DMS 273 (cell line): ENCODE data around the gene SH3TC1.
A peak's percentile ranks its signal among the peaks of the same experiment; 100 is the strongest.

Experiments used
- DNase-seq: peaks from one replicate; lab custom pipeline; 2025; ENCODE audit not compliant: unreplicated experiment; lab: John Stamatoyannopoulos, UW

Gene SH3TC1

DNA sequence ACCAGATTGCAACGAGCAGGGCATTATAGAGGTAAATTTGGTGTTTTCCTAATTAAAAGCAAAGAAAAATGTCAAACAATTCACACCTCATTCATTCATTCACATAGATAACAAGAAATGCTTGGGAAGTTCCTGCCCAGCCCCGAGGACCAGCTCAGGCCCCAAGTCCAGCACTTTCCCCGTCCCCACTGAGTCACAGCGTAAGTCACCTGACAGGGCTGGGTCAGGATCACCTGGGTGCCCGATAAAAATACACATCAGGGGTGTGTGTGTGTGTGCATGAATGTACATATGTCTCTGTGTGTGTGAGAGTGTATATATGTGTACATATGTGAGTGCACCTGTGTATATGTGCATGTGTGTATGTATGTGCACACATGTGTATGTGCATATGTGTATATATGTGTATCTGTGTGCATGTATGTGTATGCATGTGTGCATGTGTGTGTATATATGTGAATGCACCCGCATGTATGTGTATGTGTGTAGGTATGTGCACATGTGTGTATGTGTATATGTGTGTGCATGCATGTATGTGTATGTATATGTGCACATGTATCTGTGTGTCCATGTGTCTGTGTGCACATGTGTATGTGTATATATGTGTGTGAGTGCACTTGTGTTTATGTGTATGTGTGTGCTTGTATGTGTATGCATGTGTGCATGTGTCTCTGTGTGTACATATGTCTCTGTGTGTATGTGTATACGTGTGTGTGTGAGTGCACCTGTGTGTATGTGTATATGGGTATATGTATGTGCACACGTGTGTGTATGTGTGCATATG lies 18.6 kb upstream of the SH3TC1 start:
- DNase-seq, result no peak

DNA sequence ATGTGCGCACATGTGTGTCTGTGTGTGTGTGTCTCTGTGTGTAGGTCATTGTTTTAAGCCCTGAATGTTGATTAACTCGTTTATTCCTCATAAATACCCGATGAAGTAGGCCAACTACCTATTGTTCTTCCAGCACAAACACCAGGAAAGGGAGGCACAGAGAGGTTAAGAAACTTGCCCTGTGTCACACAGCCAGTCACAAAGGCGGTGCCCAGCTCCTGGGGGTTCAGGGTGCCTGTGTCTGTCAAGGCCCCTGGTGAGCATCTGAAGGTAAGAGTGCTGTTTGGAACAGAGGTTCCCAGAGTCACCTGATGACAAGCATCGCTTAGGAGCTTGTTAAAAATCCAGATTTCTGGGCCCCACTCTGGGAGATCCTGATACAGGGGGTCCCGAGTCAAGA lies 18.0 kb upstream of the SH3TC1 start:
- DNase-seq, result no peak

DNA sequence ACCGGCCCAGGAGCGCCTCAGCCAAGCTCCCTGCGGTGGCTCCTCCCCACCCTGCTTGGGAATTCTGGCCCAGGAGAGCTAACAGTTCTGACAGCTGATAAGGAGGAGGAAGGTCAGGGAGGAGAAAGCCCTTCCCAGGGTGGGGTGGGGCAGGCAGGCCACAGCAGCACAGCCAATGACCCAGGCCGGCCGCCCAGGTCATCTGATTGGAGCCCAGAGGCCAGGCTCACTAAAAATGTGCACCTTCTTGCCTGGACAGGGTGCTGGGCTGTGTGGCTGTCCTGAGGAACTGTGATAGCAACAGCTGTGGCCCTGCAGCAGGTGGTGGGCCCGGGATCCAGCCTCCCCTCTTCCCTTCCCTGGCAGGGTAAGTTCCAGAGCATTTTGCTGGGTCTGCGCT lies 17.2 kb upstream of the SH3TC1 start:
- DNase-seq, result no peak

DNA sequence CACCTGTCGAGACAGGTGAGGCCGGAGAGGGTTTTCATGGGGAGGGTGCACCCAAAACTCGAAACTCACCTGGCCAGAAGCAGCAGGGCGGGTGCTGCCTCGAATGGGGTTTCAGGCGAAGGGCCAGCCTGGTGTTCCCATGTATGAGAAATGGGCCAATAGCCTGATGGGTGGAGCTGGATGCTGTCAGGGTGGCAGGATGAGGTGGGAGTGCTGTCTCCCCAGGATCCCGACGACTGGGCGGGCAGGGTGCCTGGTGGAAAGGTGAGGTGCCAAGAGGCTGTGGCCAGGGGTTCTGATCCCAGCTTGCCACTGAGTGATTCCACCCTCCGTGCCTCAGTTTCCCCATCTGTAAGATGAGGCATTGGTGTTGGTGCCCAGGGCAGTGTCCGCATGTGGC lies 16.8 kb upstream of the SH3TC1 start:
- no peak for DNase-seq

DNA sequence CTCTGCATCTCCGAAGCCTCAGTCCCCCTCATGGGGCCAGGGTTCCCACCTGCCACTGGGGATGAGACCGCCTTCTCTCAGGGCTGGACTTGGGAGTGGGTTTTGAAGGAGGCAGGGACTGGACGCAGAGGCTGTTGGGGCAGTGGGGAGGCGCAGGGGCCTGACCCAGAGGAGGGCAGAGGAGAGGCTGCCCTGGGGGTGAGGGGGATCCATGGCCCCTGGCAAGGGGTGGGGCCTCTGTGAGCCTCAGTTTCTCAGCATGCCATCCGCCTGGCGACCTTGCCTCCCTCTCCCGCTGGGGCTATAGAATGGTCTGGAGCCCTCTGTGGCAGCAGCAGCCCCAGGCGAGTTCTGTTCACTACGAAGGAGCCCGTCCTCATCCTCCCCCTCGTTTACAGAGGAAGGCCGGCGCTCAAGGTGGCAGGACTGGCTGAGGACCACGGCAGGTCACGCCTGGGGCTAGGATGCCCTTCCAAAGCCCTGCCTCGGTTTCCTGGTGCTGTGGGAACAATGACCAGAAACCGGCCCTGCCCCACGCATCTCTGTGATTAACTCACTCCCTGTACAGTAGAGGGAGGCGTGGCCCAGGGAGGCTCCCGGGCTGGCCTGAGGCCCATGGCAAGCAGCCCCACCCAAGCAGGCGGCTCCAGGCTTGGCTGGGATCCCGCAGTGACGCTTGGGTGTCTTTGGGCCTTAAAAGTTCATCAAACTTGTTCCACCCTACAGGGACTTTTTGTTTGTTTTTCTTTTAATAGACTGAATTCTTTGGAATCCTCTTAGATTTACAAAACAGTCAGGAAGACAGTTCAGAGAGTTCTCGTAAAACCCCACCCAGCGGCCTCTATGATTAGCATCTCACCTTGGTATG lies 16.0 kb upstream of the SH3TC1 start:
- peak; percentile 69 for DNase-seq

DNA sequence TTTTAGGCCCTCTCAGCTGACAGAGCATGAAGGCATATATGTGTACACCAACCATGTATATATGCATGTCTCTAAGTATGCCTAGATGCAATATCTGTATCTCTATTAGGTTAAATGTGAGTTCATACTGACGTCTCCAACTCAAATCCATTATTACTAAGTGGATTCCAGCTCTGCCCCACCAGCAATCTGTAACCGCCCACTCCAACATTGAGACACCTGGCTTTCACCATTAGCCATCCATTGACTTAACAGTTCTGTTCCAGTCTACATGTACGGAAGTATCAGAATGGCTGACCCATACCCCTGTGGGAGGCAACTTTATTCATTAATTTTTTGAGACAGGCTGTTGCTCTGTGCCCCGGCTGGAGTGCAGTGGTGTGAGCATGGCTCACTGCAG lies 15.0 kb upstream of the SH3TC1 start:
- no peak for DNase-seq

DNA sequence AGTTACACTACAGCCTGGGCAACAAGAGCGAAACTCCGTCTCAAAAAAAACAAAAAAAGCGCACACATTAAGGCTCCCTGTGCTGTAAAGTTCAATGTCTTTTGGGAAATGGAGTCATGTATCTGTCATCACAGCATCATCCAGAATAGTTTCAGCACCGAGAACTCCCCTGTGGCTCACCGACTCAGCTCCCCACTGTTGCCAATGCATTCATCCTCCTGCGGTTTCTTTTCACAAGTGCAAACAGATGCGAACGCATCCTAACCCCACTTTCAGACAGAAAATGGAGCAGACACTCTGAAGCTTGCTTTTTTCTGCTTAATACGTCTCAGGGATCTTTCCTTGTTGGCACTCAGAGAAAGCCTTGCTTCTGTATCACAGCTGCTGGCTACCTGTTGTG lies 13.8 kb upstream of the SH3TC1 start:
- peak; percentile 18 for DNase-seq

DNA sequence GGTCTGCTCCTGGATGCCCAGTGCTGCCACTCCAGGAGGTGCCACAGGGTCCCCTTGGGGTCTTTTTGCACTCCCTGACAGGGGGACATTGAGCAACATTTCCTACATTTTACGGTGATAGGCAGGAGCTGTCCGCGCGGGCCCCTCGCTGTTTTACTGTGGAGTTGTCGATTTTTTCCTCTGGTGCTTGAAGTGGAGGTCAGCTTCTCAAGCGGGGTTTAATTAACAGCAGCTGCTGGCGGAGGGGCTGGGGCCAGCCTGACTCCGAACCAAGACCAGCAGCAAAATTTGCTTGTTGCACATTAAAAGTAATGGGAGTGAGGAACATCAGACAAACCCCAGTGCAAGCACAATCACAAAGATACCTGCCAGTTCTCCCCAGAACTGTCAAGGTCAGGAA lies 13.2 kb upstream of the SH3TC1 start:
- DNase-seq, result no peak

DNA sequence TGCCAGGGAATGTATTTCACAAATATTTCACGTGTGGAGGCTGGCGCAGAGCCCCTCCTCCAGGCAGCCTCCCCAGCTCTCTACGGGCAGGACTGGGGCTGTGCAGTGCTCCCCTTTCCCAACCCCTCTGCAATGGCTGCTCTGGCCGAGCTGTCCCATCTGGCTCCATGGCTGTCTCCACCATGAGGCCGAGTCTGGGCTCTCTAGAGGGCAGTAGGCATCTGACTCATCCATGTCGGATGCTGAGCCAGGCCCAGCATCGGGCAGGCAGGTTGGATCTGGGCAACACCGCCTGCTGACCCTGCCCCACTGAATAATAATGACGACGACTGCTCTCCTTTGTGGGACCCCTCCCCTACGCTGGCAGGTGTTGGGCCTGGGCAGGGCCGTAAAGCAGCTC lies 11.0 kb upstream of the SH3TC1 start:
- DNase-seq, result peak; percentile 59

DNA sequence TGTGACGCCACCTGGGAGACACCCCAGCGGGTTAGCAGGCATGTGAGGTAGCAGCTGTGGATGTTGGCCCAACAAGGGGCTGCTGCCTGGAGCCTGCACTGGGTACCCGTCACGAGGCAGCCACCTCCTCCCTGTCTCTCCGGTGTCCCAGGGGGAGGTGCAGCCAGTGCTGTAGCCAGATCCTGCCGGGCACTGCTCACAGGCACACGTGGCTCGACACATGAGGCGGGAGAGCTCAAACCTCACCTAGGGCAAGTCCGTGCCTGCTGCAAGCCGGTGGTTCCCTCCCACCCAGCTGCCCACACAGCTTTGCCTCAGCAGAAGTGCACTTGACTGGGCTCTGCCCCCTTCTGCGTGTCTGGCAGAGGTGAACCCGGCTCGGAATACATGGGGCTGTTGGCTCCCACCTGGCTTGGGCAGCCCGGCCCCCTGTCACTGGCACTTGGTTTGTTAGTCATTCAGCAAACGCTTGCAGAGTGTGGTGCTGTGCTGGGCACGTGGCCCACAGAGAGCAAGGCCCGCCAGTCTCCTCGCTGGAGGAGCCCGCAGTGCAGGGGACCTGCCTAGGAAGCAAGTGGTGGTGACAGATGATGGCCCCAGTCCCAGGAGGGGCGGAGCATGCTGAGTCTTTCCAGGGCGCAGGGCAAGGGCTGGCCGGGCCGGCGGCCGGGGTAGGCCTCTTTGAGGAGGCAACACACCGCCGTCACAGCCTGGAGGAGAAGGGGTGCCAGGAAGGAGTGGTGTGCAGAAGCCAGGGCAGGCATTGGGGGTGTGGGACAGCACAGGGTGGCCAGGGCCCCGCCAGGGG lies 10.1 kb upstream of the SH3TC1 start:
- peak; percentile 97 for DNase-seq

DNA sequence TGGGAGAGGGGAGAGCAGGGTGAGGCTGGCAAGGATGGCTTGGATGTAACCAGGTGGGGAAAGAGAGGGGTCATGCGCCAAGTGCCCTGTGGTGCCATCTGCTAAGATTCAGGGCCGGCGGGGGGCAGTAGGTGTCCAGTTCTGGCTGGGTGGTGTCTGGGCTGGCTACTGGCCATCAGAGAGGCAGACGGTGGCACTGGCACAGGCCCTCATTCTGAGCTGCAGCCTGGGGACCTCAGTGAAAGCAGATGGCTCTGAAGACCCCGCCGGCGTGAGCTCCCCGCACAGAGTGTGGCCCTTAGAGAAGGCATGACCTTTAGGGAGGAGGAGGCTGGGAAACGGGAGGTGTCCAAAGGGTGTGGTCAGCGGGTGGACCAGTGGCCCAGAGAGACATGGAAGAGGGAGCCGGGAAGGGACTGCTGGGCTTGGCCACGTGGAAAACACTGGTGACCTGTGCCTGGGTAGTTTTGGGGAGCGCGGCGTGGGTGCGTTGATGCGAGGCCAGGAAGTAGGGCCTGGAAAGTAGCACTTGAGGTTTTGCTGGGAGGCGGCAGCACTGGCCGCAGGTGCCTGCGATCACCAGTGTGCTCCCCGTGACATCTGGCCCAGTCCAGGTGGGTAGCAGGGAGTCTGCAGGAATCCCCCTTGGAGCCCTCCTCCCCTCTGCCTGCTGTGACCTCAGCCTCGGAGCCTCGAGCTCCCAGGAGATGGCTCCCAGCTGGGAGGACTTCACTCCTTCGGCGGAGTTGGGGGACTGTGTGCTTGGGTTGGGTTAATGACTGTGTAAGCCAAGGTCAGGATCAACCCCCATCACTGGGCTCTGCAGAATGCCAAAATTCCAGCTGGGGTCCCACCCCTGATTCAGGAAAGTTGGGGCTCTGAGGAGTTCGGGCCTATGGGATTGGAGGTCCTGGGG lies 9.3 kb upstream of the SH3TC1 start:
- DNase-seq, result peak; percentile 30

DNA sequence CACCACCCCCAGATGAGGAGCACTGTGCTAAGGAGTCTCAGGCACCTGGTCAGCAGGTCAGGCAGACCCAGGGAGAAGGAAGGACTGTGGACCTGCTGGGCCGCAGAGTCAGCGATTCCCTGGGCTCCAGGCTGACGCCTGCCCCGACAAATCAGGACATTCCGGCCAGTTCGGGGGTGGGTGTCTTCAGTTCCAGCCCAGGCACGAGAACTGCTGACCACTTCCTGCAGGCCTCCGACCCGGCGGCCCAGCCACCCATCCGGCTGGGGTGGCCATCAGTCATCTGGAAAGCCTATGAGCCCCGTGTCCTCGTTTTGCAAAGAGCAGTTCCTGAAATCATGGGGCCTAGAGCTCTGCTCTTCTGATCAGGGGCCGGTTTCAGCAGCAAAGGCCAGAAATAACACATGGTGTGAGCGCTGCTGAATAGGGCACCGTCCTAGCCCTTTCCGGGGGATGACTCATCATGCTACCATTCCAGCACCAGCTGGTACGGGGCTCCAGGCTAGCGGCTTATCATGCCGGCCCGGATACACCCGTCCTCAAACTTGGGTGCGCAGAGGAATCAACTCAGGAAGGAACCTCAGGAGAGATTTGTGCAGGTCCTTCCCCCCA lies 7.8 kb upstream of the SH3TC1 start:
- peak; percentile 42 for DNase-seq

DNA sequence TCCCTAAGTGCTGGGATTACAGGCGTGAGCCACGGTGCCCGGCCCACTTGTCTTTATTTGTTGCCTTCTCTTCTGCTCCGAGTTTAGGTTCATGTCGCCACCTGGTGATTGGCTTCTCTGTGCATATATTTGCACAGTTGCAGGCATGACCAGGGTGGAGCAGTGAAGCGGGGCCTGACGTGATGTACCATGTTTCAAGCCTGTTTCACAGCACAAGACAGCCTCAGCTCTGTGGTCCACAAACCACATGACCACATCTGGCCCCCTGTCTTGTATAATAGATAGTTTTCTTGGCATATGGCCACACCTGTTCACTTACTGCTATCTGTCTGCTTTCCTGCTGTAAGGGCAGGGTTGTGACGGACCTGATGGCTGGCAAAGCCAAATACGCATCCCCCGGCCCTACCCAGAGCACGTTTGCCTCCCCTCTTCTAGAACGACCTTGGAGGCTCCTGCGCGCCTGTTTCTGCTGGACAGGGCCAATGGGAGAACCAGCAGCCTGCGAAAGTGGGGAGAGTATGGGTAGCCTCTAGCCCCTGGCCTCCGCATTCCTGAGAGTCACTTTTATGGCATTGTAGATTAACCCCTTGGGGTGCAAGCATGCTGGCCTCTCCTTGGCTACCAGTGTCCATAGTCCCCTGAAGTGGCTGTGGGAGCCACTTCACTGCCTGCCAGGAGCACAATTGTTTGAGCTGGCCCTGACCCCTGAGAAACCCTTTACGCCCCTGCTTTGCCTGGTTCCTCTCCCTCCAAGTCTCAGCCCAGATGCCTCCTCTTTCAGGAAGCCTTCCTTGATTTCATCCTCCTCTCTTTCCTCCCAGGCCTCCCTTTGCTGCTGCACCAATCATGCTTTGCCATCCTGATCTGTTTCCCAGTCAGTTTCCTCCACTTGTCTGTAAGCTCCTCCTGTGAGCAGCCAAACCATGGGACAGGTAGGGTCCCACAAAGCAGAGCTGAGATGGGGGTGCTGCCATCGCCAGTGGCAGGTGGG lies 6.0 kb upstream of the SH3TC1 start:
- peak; percentile 73 for DNase-seq

DNA sequence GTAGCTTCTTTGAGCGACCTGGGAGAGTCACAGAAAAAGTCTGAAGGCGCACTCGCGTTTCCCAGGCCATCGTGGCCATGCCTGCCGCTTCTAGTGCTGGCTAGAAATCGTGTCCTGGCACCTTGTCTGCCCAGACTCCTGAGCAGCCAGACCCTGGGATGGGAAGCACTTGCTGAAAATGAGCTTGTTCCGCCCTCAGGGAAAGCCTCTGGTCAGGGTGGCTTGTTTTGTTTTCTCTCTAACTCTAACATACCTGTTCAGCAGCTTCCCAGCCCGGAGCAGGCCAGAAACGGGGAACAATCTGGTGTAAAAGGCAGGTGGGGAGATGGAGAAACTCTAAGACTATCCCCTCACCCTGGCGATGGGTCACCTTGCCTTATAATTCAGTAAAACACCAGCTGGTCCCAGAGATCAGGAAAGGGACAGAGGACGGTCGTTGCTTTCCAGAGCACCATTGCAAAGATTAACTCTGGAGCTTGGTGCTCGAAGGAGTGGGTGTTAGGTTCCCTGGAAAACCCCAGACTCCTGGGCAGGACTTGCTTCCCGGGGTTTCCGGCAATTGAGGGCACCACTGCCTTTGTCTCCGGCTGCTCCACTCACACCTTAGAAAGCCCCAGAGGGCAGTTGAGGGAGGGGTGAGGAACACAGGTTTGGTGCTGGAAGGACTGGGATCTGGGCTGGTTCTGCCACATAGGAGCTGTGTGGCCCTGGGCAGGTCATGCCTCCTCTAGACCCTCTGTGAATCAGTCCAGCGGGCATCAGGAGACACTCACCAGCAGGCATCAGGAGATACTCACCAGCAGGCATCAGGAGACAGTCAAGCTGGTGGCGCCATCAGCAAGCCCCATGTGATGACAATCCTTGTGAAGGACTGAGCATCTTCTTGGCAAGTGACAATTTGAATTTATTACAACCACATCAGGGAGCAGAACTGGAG lies 4.5 kb upstream of the SH3TC1 start:
- DNase-seq, result no peak

DNA sequence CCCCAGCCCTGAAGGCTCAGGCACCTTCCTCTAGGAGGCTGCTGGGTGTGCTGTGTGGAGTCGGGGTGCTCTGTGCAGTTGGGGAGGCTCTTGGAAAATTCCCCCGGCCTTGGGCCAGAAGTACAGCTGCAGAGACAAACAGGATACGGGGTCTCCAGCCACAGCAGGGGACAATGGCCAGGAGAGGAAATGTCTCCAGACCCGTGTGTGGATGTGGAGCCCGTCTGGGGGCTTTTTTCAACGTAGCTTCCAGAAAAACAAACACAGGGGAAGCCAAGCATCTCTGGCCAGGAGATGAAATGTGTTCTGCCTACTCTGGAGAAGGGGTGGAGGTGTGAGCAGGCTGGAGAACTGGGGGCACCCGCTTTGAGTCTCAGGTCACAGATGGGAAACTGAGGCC lies 3.7 kb upstream of the SH3TC1 start:
- DNase-seq, result no peak

DNA sequence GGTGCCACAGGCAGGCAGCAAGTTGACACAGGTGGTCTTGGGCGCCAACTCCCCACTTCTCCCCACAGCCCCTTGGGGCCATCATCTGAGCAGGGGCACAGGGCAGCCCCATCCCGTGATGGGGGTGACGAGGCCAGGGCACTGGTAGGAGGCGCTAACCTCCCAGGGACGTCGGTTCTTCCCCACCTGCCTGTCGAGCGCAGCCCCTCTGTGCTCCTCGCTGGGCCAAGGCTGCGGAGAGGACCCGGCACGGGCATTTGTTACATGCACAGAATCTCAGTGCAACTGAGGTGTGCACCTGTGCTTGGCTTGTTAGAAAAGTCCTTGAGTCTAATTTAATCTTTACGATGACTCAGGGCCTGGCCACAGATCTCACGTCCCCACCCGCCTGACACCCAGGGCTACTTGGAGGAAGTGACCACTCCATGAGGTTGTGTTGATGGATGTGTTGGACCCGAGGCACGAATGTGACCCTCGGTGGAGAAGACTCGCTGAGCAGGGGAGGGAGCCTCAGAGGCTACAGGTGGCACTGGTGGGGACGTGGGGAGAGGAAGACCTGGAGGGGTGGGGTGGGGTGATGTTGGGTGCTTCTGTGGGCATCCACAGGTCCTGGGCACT lies 3.1 kb upstream of the SH3TC1 start:
- no peak for DNase-seq

DNA sequence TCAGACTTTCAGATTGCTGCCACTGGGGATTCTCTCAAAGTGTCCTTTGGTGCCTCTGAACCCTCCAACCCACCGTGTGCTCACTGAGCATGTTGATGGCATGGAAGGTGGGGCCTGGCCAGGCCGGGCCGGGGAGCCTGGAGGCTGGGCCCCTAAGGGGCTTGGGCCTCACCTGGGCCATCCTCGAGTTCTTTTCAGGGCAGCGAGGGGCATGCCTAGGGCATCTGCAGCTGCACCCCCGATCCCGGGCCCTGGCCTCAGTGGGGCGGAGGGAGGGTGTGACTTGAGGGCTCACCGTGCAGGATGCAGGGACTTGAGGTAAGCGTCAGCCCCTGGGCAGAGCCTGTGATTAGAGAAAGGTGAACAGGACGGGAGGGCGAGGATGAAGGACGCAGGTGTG lies 1.6 kb upstream of the SH3TC1 start:
- DNase-seq, result no peak
